T-helper 2 cell treated with Interferon-gamma antibody and Interleukin-4, amounts not matched to agents 100 ng/mL and 5 ng/mL, for 36 hours (primary cell): ENCODE measurements around the gene PTPRM. TPM values are rescaled to one million over a fixed set of nuclear protein-coding genes. Genes with fewer than 3 reads are reported as not detected.
"Not testable (repeated sequence)": the region's sequence is repeated elsewhere in the genome, so short reads cannot be mapped to it uniquely, and the experiment has no call there.

Experiments
- intact Hi-C: fragments of 100-400 bp; cut with micrococcal nuclease; formaldehyde crosslinking; loops from one replicate; pipeline ENCODE4 v1.15.1; 2023
- total RNA-seq: library from RNA; stranded (reverse); gene quantifications from 2 replicates; pipeline ENCODE4 v1.2.3, GENCODE V29; 2022

The PTPRM gene
- total RNA-seq, 1 donor from 2014 or later, result 6.9 TPM

- intact Hi-C loops, result no loop called here
These were observed 845.0 kb downstream of the PTPRM start for GRCh38 chr18:8412117-8412516.

- intact Hi-C loops, result no loop called here
These were observed 846.1 kb downstream of the PTPRM start for GRCh38 chr18:8413189-8413588.

- intact Hi-C loops, result no loop called here
These were observed 846.6 kb downstream of the PTPRM start for GRCh38 chr18:8413751-8414150.

GRCh38 chr18:8416212-8417019 is 849.3 kb downstream of the PTPRM start:
- intact Hi-C loops, result no loop called here

- intact Hi-C loops, result no loop called here
These were observed 855.3 kb downstream of the PTPRM start for GRCh38 chr18:8422391-8422790.

- intact Hi-C loops, result no loop called here
These were observed 856.0 kb downstream of the PTPRM start for GRCh38 chr18:8423051-8423557.

- intact Hi-C loops, result no loop called here
These were observed 857.4 kb downstream of the PTPRM start for GRCh38 chr18:8424481-8424880.

GRCh38 chr18:8424917-8425725 is 858.0 kb downstream of the PTPRM start:
- intact Hi-C loops, result no loop called here

- intact Hi-C loops, result no loop called here
These were observed 859.3 kb downstream of the PTPRM start for GRCh38 chr18:8426401-8426800.

- intact Hi-C loops, result no loop called here
These were observed 860.2 kb downstream of the PTPRM start for GRCh38 chr18:8427339-8427738.

GRCh38 chr18:8428951-8429350 is 861.8 kb downstream of the PTPRM start:
- intact Hi-C loops, result no loop called here

- intact Hi-C loops, result no loop called here
These were observed 863.9 kb downstream of the PTPRM start for GRCh38 chr18:8431036-8431435.

GRCh38 chr18:8433323-8433722 is 866.2 kb downstream of the PTPRM start:
- intact Hi-C loops, result no loop called here

- intact Hi-C loops, result no loop called here
These were observed 866.7 kb downstream of the PTPRM start for GRCh38 chr18:8433771-8434170.

GRCh38 chr18:8435376-8435775 is 868.3 kb downstream of the PTPRM start:
- intact Hi-C loops, result no loop called here

GRCh38 chr18:8439055-8439454 is 871.9 kb downstream of the PTPRM start:
- intact Hi-C loops, result no loop called here

GRCh38 chr18:8443505-8443904 is 876.4 kb downstream of the PTPRM start:
- intact Hi-C loops, result no loop called here

- intact Hi-C loops, result not testable (repeated sequence)
These were observed 879.8 kb downstream of the PTPRM start for GRCh38 chr18:8446936-8447335.

- intact Hi-C loops, result no loop called here
These were observed 881.0 kb downstream of the PTPRM start for GRCh38 chr18:8448130-8448529.

GRCh38 chr18:8450013-8450412 is 882.9 kb downstream of the PTPRM start:
- intact Hi-C loops, result no loop called here

GRCh38 chr18:8450898-8451665 is 884.0 kb downstream of the PTPRM start:
- intact Hi-C loops, result no loop called here

- intact Hi-C loops, result no loop called here
These were observed 886.4 kb downstream of the PTPRM start for GRCh38 chr18:8453528-8453927.
